NB4 (cell line): ENCODE results near the gene OAT.
"Not testable (repeated sequence)": the region's sequence is repeated elsewhere in the genome, so short reads cannot be mapped to it uniquely, and the experiment has no call there.

Source experiments
- DNase-seq: peaks from one replicate; pipeline ENCODE4 v3.0.0; 2010; ENCODE audit warnings: low read depth
- H3K4me3 ChIP-seq: one replicate; pipeline ENCODE4 v1.5.1; 2011; ENCODE audit warnings: mild to moderate bottlenecking, low read depth, low read length, moderate library complexity
- MYC ChIP-seq: IDR thresholded peaks from 2 replicates; pipeline ENCODE4 v1.6.1; 2011; ENCODE audit warnings: low read depth, low read length
- POLR2A ChIP-seq: IDR thresholded peaks from 2 replicates; pipeline ENCODE4 v1.6.1; 2011; ENCODE audit warnings: mild to moderate bottlenecking; ENCODE audit not compliant: insufficient read length; ENCODE audit errors: extremely low read depth
- TF ChIP-seq, protein P1 (sequence below): IDR thresholded peaks from one replicate; pipeline ENCODE4 v1.5.1; 2012; ENCODE audit warnings: low read depth, low read length
- TF ChIP-seq, protein P2 (sequence below): IDR thresholded peaks from 2 replicates; pipeline ENCODE4 v1.6.1; 2011; ENCODE audit warnings: low read depth, low read length

Gene OAT

DNA sequence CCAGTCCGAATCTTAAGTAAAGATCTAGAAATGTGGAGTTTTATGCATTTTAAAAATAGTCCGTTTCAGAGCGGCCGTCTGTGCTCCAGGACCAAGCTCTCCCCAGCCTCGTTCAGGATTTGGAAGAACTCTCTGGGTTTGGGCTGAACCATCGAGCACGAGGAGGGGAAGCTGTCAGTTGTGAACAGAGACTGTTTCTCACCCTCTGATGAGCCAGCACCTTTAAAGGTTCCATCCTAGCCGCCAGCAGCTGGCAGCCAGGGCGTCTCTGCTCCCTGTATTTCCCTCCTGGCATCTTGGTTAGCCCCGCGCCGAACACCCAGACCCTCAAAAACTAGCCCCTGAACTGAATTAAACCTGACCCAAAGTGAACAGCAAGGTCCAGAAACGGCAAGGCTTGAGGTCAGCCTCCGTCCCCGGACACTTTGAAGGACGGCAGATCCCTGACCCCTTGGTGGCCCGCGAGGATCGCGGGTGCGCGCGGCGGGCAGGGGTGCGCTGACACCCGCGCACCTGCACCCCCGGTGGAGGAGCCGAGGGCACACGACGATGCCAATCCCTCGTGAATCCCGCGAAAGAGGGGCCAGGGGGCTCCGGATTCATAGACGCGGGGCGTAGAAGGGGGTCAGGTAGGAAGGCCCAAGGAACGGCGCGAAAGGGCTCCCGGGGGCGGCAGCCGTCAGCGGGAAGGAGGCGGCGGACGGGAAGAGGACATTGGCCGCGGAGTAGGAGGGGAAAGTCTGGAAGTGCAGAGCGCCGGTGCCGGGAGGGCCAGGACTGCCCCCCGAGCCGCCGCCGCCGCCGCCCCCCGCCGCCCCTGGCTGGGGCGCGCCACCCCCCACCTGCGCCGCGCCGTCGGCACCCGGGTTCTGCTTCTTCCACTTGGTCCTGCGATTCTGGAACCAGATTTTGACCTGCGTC lies 28.4 kb upstream of the OAT start:
- DNase-seq, result no peak
- no peak overlapping the region for H3K4me3 ChIP-seq
- TF ChIP-seq, protein P1, sequence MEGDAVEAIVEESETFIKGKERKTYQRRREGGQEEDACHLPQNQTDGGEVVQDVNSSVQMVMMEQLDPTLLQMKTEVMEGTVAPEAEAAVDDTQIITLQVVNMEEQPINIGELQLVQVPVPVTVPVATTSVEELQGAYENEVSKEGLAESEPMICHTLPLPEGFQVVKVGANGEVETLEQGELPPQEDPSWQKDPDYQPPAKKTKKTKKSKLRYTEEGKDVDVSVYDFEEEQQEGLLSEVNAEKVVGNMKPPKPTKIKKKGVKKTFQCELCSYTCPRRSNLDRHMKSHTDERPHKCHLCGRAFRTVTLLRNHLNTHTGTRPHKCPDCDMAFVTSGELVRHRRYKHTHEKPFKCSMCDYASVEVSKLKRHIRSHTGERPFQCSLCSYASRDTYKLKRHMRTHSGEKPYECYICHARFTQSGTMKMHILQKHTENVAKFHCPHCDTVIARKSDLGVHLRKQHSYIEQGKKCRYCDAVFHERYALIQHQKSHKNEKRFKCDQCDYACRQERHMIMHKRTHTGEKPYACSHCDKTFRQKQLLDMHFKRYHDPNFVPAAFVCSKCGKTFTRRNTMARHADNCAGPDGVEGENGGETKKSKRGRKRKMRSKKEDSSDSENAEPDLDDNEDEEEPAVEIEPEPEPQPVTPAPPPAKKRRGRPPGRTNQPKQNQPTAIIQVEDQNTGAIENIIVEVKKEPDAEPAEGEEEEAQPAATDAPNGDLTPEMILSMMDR, result no peak
- TF ChIP-seq MYC (no peak), POLR2A (no peak)
- TF ChIP-seq, protein P2, sequence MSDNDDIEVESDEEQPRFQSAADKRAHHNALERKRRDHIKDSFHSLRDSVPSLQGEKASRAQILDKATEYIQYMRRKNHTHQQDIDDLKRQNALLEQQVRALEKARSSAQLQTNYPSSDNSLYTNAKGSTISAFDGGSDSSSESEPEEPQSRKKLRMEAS, result no peak

GRCh38 chr10:124441694-124442093 lies 23.0 kb upstream of the OAT start:
- not testable (repeated sequence) for DNase-seq

GRCh38 chr10:124436191-124436638 lies 17.5 kb upstream of the OAT start:
- TF ChIP-seq, protein P2, result no peak
- no peak for TF ChIP-seq MYC
- DNase-seq, result peak; percentile 60
- no peak overlapping the region for H3K4me3 ChIP-seq

More at GRCh38 chr10:124441694-124442093, 23.0 kb upstream of the OAT start:
- not testable (repeated sequence) for H3K4me3 ChIP-seq

GRCh38 chr10:124435683-124436082 lies 17.0 kb upstream of the OAT start:
- H3K4me3 ChIP-seq, result not testable (repeated sequence)

GRCh38 chr10:124433461-124433860 lies 14.7 kb upstream of the OAT start:
- TF ChIP-seq MYC (no peak), POLR2A (no peak)
- H3K4me3 ChIP-seq, result no peak overlapping the region
- DNase-seq, result no peak

More at GRCh38 chr10:124435683-124436082, 17.0 kb upstream of the OAT start:
- not testable (repeated sequence) for DNase-seq

- no peak for TF ChIP-seq POLR2A
- TF ChIP-seq, protein P1, result no peak
- no peak for TF ChIP-seq MYC
- TF ChIP-seq, protein P2, result no peak
- no peak overlapping the region for H3K4me3 ChIP-seq
These were observed 11.4 kb upstream of the OAT start for GRCh38 chr10:124430077-124430476.

GRCh38 chr10:124429576-124429975 lies 10.9 kb upstream of the OAT start:
- no peak overlapping the region for H3K4me3 ChIP-seq
- no peak for DNase-seq
- TF ChIP-seq POLR2A (no peak), MYC (no peak)
- TF ChIP-seq, protein P2, result no peak
- TF ChIP-seq, protein P1, result no peak

More at GRCh38 chr10:124430077-124430476, 11.4 kb upstream of the OAT start:
- DNase-seq, result no peak
